PFSK-1 (cell line): Measurements from ENCODE around the gene CTSE.

Experiments used
- SIN3A ChIP-seq: IDR thresholded peaks from 2 replicates; pipeline ENCODE4 v1.6.1; 2012; ENCODE audit warnings: mild to moderate bottlenecking, low read length, moderate library complexity, borderline replicate concordance; ENCODE audit not compliant: insufficient read depth
- TAF1 ChIP-seq: IDR thresholded peaks from 2 replicates; pipeline ENCODE4 v1.6.1; 2012; ENCODE audit warnings: low read length, control low read depth, borderline replicate concordance; ENCODE audit not compliant: insufficient read depth
- TF ChIP-seq, protein P1 (sequence below), 2 experiments: IDR thresholded peaks; 2 replicates each; pipeline versions ENCODE4 v1.6.1 to v1.8.0; 2011 to 2012; ENCODE audit warnings: low read depth in 2 of 2, low read length in 2 of 2, control low read depth in 1 of 2, inconsistent platforms in 1 of 2, mild to moderate bottlenecking in 1 of 2, moderate library complexity in 1 of 2; ENCODE audit not compliant: insufficient read depth in 1 of 2

GRCh38 chr1:206002160-206002559, 21.5 kb downstream of the CTSE start:
- TF ChIP-seq, protein P1, sequence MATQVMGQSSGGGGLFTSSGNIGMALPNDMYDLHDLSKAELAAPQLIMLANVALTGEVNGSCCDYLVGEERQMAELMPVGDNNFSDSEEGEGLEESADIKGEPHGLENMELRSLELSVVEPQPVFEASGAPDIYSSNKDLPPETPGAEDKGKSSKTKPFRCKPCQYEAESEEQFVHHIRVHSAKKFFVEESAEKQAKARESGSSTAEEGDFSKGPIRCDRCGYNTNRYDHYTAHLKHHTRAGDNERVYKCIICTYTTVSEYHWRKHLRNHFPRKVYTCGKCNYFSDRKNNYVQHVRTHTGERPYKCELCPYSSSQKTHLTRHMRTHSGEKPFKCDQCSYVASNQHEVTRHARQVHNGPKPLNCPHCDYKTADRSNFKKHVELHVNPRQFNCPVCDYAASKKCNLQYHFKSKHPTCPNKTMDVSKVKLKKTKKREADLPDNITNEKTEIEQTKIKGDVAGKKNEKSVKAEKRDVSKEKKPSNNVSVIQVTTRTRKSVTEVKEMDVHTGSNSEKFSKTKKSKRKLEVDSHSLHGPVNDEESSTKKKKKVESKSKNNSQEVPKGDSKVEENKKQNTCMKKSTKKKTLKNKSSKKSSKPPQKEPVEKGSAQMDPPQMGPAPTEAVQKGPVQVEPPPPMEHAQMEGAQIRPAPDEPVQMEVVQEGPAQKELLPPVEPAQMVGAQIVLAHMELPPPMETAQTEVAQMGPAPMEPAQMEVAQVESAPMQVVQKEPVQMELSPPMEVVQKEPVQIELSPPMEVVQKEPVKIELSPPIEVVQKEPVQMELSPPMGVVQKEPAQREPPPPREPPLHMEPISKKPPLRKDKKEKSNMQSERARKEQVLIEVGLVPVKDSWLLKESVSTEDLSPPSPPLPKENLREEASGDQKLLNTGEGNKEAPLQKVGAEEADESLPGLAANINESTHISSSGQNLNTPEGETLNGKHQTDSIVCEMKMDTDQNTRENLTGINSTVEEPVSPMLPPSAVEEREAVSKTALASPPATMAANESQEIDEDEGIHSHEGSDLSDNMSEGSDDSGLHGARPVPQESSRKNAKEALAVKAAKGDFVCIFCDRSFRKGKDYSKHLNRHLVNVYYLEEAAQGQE (IDR thresholded peaks at IDR 0.05; ENCODE audit: insufficient read depth in 1 of 2, low read depth in 2 of 2, low read length in 2 of 2), result no peak
- TF ChIP-seq TAF1 (no peak), SIN3A (no peak)
